Transverse colon (tissue), 3 donors: ENCODE results near the gene ARHGAP10.

ENCODE experiments used
- CTCF ChIP-seq, 5 experiments: fragments of 200-600 bp in 3 of 5; fragments of 450-650 bp in 2 of 5; sonication (generic) in 3 of 5; IDR thresholded peaks; 1 replicate in 2 of 5; 2 replicates in 3 of 5; pipeline ENCODE4 v1.5.1; 2016 to 2017; ENCODE audit warnings: antibody characterized with exemption in 5 of 5, inconsistent platforms in 3 of 5, mild to moderate bottlenecking in 2 of 5, moderate library complexity in 1 of 5
- POLR2A ChIP-seq: fragments of 450-650 bp; IDR thresholded peaks from one replicate; pipeline ENCODE4 v1.6.1; 2016; ENCODE audit warnings: antibody characterized with exemption, mild to moderate bottlenecking, moderate library complexity

GRCh38 chr4:148060264-148061140 is 328.6 kb downstream of the ARHGAP10 start:
- TF ChIP-seq POLR2A, result no peak
- no peak for TF ChIP-seq CTCF (IDR thresholded peaks at IDR 0.05)
